ENCODE measurements around the gene IQGAP2. TPM values are rescaled to one million over a fixed set of nuclear protein-coding genes. Genes with fewer than 3 reads are reported as not detected.

The IQGAP2 gene
- total RNA-seq, 1 donor from 2014 or later = 1.4 TPM

- Mint-ChIP-seq H3K4me1 (ENCODE audit: low read depth, unreplicated experiment) (no peaks in the 10 kb centered on the region), H3K27me3 (ENCODE audit: unreplicated experiment) (no peaks in the 10 kb centered on the region), H3K4me3 (ENCODE audit: unreplicated experiment) (no peak overlapping the region), H3K36me3 (ENCODE audit: unreplicated experiment) (no peaks in the 10 kb centered on the region), H3K27ac (ENCODE audit: unreplicated experiment) (no peak overlapping the region), H3K9me3 (ENCODE audit: unreplicated experiment) (no peaks in the 10 kb centered on the region)
- DNase-seq = no peak
- TF ChIP-seq, protein P1, sequence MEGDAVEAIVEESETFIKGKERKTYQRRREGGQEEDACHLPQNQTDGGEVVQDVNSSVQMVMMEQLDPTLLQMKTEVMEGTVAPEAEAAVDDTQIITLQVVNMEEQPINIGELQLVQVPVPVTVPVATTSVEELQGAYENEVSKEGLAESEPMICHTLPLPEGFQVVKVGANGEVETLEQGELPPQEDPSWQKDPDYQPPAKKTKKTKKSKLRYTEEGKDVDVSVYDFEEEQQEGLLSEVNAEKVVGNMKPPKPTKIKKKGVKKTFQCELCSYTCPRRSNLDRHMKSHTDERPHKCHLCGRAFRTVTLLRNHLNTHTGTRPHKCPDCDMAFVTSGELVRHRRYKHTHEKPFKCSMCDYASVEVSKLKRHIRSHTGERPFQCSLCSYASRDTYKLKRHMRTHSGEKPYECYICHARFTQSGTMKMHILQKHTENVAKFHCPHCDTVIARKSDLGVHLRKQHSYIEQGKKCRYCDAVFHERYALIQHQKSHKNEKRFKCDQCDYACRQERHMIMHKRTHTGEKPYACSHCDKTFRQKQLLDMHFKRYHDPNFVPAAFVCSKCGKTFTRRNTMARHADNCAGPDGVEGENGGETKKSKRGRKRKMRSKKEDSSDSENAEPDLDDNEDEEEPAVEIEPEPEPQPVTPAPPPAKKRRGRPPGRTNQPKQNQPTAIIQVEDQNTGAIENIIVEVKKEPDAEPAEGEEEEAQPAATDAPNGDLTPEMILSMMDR (IDR thresholded peaks at IDR 0.05; ENCODE audit: partially characterized antibody, unreplicated experiment) = no peak
These were observed 279.3 kb downstream of the IQGAP2 start for GRCh38 chr5:76682387-76682786.

DNA sequence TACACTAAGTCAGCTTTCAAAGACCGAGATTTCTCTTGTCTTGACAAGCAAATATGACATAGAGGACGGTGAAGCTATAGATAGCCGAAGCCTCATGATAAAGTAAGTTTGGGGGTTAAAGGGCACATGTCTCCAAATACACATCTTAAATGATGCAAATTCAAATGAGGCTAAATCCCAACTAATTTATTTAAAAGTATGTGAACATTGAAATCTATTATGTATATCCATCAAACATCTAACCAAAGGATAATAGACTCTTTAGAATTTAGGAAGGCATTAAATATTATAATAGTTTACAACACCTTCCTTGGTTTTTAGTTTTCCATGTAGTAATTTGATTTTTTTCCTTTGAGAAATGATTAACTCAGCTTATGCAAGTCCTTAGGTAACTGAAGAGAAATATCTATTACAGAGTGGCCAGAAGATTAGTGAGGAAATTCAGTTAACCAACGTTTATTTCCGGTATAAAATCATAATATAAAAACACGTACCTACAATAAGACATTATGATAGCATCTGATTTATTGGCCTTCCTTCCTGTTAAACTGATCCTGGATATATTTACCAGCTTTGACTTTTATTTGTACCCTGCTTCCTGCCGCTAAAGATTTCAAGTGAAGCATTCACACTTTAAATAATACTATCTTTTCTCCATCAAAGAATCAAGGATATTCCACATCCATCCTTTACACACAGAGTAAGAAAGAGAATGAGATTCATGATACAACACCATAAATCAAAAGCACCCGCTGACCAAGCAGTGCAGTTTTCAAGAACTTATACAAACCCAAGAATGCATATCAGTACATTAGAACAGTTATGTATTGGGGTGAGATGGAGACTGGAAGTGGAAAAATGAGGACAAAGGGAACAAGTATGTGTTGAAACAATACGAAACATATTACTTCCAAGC, 281.0 kb downstream of the IQGAP2 start:
- Mint-ChIP-seq H3K27ac (ENCODE audit: unreplicated experiment) (no peak overlapping the region), H3K4me1 (ENCODE audit: low read depth, unreplicated experiment) (no peaks in the 10 kb centered on the region), H3K9me3 (ENCODE audit: unreplicated experiment) (no peaks in the 10 kb centered on the region), H3K36me3 (ENCODE audit: unreplicated experiment) (no peaks in the 10 kb centered on the region), H3K27me3 (ENCODE audit: unreplicated experiment) (no peaks in the 10 kb centered on the region), H3K4me3 (ENCODE audit: unreplicated experiment) (no peak overlapping the region)
- no peak for DNase-seq
- TF ChIP-seq, protein P1 (IDR thresholded peaks at IDR 0.05; ENCODE audit: partially characterized antibody, unreplicated experiment) = no peak

DNA sequence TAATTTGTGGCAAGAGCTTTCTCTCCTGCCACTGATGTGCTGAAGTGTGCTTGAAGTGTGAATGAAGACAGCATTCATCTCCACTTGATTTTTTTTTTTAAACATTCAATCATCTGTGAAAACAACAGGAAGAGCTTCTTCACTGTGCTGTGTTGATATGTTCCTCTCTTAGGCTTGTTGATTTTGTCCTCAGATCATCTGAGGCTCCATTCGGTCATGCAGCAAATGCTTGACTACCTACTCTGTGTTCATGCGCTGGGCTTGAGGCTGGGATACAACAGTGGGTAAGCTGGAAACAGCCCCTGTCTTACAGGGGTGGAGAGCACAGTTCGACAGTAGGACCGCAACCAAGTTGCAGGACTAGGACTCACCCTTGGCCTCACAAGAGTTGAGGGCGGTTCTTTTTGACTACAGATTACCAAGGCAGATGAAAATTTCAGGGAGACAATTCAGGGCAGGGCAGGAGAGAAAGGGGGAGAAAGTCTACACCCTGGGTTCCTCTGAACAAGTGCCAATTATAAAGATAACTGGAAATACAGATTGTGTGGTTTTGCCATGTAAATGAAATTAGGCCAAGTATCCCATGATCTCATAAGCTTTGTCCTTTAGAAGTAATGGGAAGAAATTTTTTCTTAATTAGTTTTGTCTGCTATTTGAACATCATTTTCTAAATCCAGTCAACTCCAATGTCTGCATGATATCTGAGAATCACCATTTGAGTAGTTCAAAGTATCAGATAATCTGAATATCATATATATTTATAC, 281.9 kb downstream of the IQGAP2 start:
- TF ChIP-seq, protein P1 (IDR thresholded peaks at IDR 0.05; ENCODE audit: partially characterized antibody, unreplicated experiment) = no peak
- Mint-ChIP-seq H3K4me1 (ENCODE audit: low read depth, unreplicated experiment) (no peaks in the 10 kb centered on the region), H3K9me3 (ENCODE audit: unreplicated experiment) (no peaks in the 10 kb centered on the region), H3K4me3 (ENCODE audit: unreplicated experiment) (no peak overlapping the region), H3K36me3 (ENCODE audit: unreplicated experiment) (no peaks in the 10 kb centered on the region), H3K27me3 (ENCODE audit: unreplicated experiment) (no peaks in the 10 kb centered on the region), H3K27ac (ENCODE audit: unreplicated experiment) (no peak overlapping the region)
- DNase-seq = no peak

- H3K27ac Mint-ChIP-seq (ENCODE audit: unreplicated experiment) = no peak overlapping the region
- no peaks in the 10 kb centered on the region for H3K36me3 Mint-ChIP-seq (ENCODE audit: unreplicated experiment)
- TF ChIP-seq, protein P1 (IDR thresholded peaks at IDR 0.05; ENCODE audit: partially characterized antibody, unreplicated experiment) = no peak
- no peak overlapping the region for H3K4me3 Mint-ChIP-seq (ENCODE audit: unreplicated experiment)
- H3K4me1 Mint-ChIP-seq (ENCODE audit: low read depth, unreplicated experiment) = no peaks in the 10 kb centered on the region
- H3K27me3 Mint-ChIP-seq (ENCODE audit: unreplicated experiment) = no peaks in the 10 kb centered on the region
- no peaks in the 10 kb centered on the region for H3K9me3 Mint-ChIP-seq (ENCODE audit: unreplicated experiment)
- DNase-seq = no peak
These were observed 282.6 kb downstream of the IQGAP2 start for GRCh38 chr5:76685704-76686103.
